DOHH2 (cell line): ENCODE data around the gene HES4.

Source experiments
- CTCF ChIP-seq: fragments of 200-600 bp; sonication (generic); IDR thresholded peaks from one replicate; pipeline ENCODE4 v1.5.1; 2014; ENCODE audit warnings: antibody characterized with exemption, mild to moderate bottlenecking, low read depth, low read length; ENCODE audit not compliant: poor library complexity, severe bottlenecking
- EZH2phosphoT487 ChIP-seq: fragments of 200-600 bp; sonication (generic); IDR thresholded peaks from 2 replicates; pipeline ENCODE4 v1.6.1; 2017; ENCODE audit warnings: borderline replicate concordance, mild to moderate bottlenecking, antibody characterized with exemption, low read length, moderate library complexity, mixed read lengths

DNA sequence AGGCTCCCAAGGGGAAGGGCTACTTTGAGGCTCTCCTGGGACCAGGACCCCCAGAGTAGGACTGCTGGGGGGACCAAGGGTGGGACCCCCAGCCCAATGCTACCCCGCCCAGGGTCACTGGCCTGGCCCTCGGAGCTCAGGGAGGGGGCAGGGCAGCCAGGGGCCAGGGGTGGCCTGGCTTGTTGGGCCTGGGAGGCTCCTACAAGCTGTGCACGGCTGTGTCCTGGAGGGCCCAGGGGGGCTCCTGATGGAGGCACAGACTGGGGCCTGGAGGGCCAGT, 2.2 kb downstream of the HES4 start:
- TF ChIP-seq CTCF (no peak), EZH2phosphoT487 (no peak)
